ENCODE results near the gene ZFP3.
"Not testable (repeated sequence)": the region's sequence is repeated elsewhere in the genome, so short reads cannot be mapped to it uniquely, and the experiment has no call there.

The ZFP3 gene

DNA sequence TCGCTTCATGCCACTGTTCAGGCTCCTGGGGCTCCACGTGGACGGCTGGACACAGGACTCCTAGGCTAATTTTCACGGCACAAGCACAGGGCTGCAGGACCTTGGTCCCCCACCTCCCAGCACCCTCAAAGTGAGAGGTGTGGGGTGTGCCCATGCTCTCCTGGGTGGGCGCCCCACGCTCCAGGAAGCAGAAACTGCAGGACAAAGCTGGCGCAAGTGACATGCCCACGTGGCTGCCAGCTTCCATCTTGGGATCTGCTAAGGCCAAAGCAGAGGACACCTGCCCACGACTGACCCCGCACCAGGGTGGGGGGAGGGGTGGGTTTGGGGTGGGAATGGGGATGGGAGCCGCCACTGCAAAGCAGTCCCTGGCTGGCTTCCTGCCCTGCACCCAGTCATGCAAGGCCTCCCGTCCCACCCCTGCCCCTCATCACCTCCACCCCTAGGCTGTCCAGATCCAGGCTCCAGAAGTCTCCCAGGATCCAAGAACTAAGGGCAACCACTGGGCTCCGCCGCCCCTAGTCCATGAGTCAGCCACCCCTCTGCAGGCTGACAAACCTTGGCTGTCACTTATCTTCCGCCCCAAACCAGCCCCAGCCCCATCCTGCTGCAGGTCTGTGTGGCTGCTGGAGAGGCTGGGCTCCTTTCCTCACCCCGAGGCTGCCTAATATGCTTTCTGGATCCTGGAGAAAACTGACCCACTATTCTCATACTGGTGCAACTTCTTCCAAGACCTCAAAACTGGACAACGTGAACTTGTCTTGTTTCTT is 48.6 kb downstream of the ZFP3 start:
- DNase-seq (ENCODE audit: low read depth) = no peak
- no peak overlapping the region for H3K4me3 ChIP-seq (ENCODE audit: control insufficient read depth, low read depth, low read length)
- TF ChIP-seq, protein P1, sequence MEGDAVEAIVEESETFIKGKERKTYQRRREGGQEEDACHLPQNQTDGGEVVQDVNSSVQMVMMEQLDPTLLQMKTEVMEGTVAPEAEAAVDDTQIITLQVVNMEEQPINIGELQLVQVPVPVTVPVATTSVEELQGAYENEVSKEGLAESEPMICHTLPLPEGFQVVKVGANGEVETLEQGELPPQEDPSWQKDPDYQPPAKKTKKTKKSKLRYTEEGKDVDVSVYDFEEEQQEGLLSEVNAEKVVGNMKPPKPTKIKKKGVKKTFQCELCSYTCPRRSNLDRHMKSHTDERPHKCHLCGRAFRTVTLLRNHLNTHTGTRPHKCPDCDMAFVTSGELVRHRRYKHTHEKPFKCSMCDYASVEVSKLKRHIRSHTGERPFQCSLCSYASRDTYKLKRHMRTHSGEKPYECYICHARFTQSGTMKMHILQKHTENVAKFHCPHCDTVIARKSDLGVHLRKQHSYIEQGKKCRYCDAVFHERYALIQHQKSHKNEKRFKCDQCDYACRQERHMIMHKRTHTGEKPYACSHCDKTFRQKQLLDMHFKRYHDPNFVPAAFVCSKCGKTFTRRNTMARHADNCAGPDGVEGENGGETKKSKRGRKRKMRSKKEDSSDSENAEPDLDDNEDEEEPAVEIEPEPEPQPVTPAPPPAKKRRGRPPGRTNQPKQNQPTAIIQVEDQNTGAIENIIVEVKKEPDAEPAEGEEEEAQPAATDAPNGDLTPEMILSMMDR (IDR thresholded peaks at IDR 0.05; ENCODE audit: control insufficient read depth, insufficient read depth, low read depth, low read length, missing control alignments) = no peak

DNA sequence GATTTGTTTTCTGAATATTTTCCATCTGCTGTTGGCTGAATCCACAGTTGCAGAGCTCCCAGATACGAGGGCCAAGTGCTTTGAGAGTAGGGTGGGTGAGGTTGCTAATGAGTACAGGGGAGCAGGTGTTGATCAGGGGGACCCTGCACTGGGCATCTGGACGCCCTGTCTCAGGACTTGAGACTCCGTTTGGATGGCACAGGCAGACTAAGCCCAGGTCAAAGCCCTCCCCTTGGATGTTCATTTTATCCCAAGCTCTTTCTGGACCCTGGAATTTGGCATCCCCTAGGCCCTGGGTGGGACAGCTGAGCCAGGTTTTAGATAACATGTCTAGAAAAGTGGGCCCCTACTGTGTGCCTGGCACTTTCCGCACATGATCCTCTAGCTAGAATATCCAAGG is 49.6 kb downstream of the ZFP3 start:
- no peak overlapping the region for H3K4me3 ChIP-seq (ENCODE audit: control insufficient read depth, low read depth, low read length)
- no peak for DNase-seq (ENCODE audit: low read depth)
- TF ChIP-seq, protein P1 (IDR thresholded peaks at IDR 0.05; ENCODE audit: control insufficient read depth, insufficient read depth, low read depth, low read length, missing control alignments) = no peak

DNA sequence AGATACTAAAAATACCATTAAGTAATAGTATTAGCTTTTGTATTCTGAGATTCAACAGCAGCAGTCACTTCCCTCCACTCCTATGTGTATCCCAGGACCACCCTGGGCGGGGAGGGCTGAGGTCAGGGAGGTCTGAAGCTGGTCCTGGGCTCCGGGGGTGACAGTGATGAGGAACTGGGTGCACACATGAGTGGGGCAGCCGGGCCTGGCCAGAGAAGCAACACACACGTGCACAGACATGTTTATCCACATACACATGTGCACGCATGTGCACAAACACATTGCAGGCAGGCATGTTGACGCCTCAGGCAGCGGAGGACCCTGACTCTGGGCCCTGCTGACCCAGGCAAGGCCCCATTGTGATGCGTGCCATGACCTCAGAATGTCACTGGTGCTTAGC is 50.1 kb downstream of the ZFP3 start:
- not testable (repeated sequence) for H3K4me3 ChIP-seq (ENCODE audit: control insufficient read depth, low read depth, low read length); DNase-seq (ENCODE audit: low read depth)

DNA sequence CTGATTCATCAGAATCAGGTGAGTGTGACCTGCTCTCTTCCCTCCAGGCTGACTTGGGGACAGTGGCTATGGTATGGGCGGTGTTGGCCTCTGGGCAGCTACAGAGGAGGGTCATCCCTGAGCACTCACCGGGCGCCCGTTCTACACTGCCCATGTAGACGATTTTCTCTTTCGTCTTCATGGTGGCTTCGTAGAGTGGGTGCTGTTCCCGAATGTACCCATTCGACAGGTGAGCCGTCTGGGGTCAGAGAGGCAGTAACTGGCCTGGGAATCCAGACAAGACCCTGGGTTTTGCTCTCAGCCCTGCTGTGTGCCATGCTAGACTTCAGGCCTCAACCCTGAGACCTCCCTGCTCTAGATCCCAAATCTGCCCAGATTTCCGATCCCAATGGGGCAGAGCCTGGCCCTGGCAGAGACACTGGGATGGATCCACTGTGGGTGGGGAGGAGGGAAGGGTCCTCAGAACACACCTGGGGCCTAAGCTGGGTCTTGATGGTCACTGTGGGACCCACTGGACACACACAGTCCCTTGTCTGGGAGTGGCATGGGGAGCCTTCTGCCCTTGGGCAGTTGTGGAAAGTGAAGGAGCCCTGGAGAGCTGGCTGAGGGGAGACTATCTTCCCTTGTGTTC is 50.8 kb downstream of the ZFP3 start:
- H3K4me3 ChIP-seq (ENCODE audit: control insufficient read depth, low read depth, low read length) = no peak overlapping the region
- TF ChIP-seq, protein P1 (IDR thresholded peaks at IDR 0.05; ENCODE audit: control insufficient read depth, insufficient read depth, low read depth, low read length, missing control alignments) = no peak
- DNase-seq (ENCODE audit: low read depth) = no peak

DNA sequence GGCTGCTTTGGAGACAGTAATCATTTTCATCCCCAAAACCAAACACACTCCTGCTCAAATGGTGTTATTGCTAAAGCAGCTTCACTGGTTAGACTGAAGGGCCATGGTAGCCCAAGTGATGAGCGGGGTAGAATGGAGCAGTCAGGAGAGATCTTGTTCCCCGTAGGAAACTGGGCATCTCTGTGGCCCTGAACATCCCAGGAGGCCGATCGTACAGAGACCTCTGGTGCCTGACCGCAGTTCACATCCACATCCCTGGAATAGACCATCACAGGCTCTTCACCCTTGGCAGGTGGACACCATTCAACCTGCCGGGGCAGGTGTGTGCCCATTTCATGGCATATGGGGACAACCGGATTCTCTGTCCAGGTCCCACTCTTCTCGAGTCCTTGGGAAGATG is 51.5 kb downstream of the ZFP3 start:
- not testable (repeated sequence) for DNase-seq (ENCODE audit: low read depth); H3K4me3 ChIP-seq (ENCODE audit: control insufficient read depth, low read depth, low read length)

DNA sequence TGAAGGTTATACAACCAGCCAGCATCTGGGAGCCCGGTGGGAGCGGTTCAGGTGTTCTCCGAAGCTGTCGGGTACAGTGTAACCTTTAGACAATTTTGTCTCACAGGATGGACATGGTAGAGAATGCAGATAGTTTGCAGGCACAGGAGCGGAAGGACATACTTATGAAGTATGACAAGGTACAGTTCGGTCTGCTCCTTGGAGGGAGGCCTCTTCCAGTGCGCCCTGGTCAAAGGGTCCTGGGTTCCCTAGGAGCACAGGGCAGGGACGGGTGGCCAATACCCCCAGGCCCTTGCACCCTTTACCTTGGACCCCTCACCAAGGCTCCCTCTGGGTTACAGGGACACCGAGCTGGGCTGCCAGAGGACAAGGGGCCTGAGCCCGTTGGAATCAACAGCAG is 52.0 kb downstream of the ZFP3 start:
- H3K4me3 ChIP-seq (ENCODE audit: control insufficient read depth, low read depth, low read length); DNase-seq (ENCODE audit: low read depth): not testable (repeated sequence)

DNA sequence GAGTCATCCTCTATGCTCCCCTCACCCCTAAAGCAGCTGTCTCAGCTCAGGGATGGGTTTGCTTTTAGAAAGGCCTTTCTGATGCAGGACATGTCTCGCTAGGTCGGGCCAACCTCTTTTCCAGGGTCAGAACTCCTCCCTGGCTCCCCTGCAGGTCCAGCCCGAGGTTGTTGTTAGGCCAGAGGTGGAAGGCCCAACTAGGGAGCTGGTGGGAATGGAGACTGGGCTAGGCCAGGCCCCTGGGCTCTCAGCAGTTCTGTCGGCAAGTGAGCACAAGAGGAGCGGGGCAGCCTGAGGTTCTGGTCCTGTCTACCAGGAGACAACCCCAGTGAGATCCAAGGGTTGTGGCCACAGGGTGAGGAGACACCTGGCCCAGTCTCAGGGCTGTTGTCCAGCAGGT is 52.4 kb downstream of the ZFP3 start:
- DNase-seq (ENCODE audit: low read depth) = not testable (repeated sequence)

DNA sequence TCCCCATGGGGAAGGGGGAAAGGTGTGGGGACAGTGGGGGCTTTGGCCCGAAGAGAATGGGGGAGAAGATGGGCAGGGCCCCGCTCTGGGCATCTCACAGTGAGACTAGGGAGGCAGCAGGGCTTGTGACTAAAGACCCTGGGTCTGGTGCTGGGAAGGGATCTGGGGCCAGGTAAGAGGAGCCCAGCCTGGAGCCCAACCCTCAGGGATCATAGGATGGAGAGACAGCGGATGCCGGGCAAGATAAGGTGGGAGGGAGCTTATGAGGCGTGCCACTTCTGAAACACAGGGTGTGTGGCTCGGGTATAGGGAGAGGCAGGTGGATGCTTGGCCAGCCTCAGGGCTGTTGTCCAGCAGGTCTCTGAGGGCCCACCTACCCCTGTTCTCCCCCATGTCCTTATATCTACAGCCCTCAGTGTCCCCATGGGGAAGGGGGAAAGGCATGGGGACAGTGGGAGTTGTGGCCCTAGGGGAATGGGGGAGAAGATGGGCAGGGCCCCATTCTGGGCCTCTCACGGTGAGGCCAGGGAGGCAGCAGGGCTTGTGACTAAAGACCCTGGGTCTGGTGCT is 53.0 kb downstream of the ZFP3 start:
- no peak overlapping the region for H3K4me3 ChIP-seq (ENCODE audit: control insufficient read depth, low read depth, low read length)
- TF ChIP-seq, protein P1 (IDR thresholded peaks at IDR 0.05; ENCODE audit: control insufficient read depth, insufficient read depth, low read depth, low read length, missing control alignments) = no peak
- DNase-seq (ENCODE audit: low read depth) = no peak

More for the DNA sequence above, 52.4 kb downstream of the ZFP3 start:
- not testable (repeated sequence) for H3K4me3 ChIP-seq (ENCODE audit: control insufficient read depth, low read depth, low read length)

DNA sequence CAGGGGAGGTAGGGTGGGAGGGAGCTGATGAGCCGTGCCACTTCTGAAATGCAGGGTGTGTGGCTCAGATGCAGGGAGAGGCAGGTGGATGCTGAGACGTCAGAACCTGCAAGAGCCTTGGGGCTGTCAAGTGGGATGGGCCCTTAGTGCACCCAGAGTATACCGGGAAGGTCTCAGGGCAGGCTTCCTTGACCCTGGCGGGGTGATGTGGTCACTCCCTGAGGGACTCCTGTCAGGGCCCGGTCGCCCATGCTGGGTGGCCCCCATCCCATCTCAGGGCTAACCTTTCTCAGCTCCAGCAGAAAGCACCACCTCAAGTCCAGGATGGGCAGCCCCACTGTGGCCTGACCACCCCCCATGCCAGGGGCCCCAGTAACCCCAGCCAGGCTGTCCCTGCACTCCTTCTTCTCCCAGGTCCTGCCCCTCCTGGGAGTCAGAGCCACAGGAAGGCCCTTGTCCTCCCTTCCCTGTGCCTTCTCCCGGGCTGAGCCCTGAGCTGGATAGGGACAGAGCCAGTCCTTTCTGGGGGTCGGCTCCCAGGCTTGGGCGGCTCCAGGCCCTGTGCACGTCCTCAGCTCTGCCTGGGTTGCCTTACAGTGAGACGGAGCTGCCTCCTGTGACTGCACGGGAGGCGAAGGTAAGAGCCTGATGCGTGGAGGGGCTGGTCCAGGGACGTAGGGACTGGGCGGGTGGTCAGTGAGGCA is 53.7 kb downstream of the ZFP3 start:
- H3K4me3 ChIP-seq (ENCODE audit: control insufficient read depth, low read depth, low read length); DNase-seq (ENCODE audit: low read depth): not testable (repeated sequence)

DNA sequence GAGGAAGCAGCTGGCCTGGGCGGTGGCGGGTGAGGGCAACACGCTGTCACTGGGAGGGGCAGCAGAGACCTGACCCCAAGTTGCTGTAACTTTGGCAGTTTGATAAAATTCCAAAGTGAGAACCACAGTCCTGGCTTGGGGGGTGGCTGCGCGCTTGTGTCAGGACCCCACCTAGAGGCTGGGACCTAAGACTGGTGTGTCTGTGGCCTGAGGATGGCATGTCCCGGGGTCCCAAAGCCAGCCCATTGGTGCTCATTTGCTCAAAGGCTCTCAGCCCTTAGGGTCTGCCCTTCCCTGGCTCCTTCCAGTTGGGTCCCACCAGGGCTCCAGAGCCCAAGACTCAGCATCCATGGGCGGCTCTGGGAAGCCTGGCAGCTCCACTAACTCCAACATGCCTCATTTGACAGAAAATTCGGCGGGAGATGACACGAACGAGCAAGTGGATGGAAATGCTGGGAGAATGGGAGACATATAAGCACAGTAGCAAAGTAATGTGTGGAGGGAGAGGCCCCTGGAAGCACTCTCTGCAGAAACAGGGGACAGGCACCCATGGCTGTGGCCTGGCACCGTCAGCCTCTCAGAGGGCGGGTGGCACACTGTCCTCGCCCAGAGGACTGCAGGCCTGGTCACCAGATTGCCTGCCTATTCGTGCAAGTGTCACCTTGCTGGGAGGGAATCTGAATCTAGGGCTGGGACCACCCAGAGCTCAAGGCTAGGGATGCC is 54.4 kb downstream of the ZFP3 start:
- DNase-seq (ENCODE audit: low read depth) = not testable (repeated sequence)

More for the DNA sequence above, 54.4 kb downstream of the ZFP3 start:
- H3K4me3 ChIP-seq (ENCODE audit: control insufficient read depth, low read depth, low read length) = not testable (repeated sequence)

Measured in AG09309 (cell line).